NCI-H146 treated with DMSO at 0.1 percent for 48 hours (cell line): Measurements from ENCODE around the gene MARK3.
"Not testable (repeated sequence)": the region's sequence is repeated elsewhere in the genome, so short reads cannot be mapped to it uniquely, and the experiment has no call there.

Source experiments
- DNase-seq: peaks from one replicate; lab custom pipeline; 2025; ENCODE audit not compliant: unreplicated experiment; lab: John Stamatoyannopoulos, UW

The MARK3 gene

DNA sequence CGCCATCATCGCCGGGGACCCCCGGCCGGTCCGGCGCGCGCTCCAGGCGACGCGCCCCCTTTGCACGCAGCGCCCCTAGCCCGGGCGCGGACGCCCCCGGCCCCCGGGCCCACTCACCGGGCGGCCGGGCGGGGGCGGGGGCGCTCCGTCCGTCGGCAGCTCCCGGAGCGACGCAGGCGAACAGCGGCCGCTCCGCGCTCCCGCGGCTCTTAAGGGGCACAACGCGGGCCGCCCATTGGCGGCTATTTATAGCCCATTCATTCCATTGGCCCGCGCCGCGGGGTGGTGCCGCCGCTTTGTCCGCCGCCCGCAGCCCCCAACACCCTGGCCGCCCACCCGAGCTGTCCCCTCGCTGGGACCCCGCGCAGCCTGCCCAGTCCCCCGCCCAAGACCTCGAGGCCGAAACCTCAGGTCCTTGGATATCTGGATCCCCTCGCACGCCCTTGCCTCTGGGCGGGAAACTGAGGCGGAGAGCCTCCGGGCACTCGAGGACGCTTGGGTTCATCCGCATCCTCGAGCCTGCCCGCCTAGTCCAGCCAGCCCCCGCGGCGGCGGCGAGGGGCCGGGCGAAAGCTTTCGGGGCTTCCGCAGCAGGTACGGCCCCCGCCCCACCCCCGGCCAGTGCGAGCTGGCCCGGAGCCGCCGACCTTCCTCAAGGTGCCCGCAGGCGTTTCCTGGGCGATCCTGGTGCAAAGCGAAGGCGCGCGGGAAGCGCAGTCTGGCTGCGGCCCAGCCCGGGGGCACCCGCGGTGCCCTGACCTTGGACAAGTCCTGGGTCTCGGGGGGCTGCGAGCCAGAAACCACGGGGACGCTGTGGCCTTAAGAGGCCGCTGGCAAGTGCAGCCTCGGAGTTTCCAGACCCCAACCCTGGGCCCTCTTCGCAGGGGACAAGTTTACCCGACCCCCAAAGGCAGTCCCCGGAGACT lies 137.7 kb downstream of the MARK3 start, which contains the start of gene CKB:
TSS of gene CKB (minus strand) at position 182 of the 926 bp plus-strand sequence. CDS start 337 bp downstream, outside the sequence.
- DNase-seq = peak; percentile 84

DNA sequence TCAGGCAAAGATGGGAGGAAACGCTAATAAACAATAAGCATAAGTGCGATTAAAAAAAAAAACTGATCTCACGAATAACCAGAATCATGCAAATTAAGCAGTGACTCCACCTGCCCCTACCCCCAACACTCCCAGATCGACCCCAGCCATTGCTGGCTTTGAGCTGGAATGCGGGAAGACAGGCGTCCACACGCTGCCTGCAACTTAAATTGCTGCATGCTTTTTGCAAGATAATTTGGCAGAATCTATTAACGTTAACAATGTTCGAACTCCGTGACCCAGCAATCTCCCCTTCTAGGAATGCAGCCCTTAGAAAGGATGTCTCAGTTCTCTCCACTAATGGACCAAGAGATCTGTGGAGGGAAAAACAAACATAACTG lies 138.3 kb downstream of the MARK3 start:
- no peak for DNase-seq

DNA sequence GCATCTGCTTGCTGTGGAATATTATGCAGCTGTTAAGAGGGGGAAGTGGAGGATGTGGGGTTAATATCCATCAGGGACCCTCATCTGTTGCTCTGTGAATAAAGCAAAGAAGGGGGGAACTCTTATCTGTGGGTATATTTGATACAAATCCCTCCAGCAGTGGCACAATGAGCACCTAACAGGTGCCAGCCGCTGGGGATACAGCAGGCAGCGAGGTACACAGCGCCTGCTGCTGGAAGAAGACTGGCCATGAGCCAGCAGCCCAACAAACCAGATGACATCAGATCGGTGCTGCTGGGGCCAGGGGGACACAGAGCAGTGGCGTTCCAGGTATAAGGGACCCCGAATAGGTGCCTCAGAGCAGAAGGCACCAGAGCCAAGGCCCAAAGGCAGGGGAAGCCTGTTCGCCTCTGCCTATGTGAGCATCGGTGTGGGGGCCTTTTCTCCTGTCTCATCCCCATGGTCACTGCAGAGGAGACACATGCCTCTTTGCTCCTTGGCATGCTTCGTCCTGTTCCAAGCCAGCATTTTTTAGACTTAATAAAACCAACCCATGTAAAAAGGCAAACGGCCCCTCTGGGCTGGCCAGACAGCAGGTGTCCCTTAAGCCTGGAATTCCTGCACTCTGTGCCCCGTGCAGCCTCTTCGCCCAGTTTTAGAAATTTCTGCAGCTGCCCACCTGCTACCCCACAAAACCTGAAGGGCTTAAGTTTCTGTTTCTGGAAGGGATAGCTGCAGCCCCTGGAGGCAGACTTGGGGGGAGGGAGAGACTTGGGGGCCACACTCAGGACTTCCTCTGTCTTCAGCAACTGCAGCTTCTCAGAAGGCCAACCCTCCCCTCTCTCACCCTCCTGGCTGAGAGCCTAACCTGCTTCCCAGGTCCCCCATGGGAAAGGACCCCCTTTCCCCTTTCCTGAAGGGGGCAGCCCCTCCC lies 139.1 kb downstream of the MARK3 start:
- DNase-seq = no peak

DNA sequence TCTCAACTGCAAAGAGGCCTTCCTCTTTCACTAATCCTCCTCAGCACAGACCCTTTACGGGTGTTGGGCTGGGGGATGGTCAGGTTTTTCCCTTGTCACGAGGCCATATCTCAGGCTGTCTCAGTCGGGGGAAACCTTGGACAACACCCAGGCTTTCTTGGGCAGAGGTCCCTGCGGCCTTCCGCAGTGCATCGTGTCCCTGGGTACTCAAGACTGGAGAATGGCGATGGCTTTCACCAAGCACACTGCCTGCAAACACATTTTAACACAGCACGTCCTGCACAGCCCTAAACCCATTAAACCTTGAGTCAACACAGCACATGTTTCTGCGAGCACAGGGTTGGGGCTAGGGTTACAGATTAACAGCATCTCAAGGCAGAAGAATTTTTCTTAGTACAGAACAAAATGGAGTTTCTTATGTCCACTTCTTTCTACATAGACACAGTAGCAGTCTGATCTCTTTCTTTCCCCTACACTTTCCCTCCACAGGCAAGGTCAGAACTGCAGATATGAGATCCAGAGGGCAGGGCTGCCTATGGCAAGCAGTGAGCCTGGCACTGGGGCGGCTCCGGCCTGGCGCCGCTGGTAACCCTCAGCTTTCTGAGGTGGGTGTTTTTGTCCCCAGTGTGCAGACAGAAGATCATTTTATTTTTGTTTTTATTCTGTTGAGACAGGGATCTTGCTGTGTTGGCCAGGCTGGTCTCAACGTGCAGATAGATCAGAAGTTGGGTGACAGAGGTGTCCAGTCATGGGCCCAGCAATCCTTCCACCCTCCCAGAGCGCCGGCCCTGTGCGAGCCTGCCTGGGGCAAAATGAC lies 140.4 kb downstream of the MARK3 start:
- DNase-seq = not testable (repeated sequence)

DNA sequence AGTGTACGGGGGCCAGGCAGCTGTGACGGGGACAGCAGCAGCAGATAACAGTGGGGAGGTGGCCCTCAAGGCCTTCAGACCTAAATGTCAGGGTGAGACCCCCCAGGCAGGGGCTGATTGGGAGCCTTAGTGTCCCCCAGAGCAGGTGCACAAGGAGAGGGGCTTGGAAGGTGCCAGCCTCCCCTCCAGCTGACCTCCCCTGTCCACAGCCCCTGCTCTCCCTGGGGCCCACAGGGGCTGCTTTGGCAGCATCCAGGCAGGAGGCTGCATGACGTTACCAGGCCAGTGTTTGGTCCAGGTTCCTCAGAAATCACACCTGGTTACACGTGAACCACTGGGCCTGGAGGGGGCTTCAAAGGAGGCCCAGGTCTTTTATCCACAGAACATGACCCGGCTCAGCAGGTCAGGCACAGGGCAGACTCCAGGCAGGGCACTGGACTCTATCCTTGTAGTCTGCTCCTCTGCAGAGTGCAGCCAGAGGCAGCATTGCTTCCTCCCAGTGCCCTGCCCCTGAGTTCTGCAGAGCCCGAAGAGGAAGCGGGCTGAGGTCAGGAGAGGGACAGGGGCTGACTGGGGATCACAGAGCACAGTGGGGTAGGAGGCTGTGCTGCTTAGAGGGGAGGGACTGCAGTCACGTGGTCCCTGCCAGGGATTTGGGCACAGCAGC lies 141.2 kb downstream of the MARK3 start:
- DNase-seq = no peak

- no peak for DNase-seq
Measured at GRCh38 chr14:103526914-103527248, 141.7 kb downstream of the MARK3 start.

DNA sequence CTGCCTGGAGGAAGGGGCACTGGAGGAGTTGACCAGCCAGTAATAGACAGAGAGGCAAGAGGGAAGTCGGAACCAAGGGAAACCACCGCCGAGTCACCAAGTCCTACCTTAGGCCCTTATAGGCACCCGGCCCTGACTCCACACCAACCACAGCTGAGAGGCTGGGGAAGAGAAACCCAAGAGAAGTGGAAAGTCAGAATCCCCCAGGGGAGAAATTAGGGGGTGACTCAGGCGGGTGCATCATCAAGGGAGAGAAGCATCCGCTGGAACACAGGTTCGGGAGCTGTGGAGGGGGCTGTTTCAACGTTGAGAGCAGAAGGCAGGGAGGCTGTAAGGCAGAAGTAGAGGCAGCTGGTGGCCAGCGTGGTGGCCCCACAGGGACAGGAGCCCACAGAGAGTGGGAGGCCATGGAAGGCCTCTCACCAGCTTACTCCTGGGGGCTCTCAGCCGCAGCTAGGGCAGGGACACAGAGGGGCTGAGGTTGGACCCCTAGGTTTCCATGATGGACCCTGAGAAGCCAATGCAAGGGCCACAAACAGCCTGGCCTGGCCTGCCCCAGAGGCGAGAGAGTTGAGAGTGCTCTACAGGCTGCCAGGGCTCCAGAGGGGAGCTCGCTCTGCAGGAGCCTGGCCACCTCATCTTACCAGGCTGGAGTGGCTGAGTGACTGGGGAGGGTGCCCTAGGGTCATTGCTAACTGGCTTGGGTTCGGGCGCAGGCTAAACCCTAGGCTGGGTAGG lies 142.4 kb downstream of the MARK3 start:
- DNase-seq = no peak

GRCh38 chr14:103528146-103528586 lies 143.0 kb downstream of the MARK3 start:
- DNase-seq = peak; percentile 23

GRCh38 chr14:103528587-103529382 lies 143.6 kb downstream of the MARK3 start, which contains the start of gene TRMT61A:
Gene TRMT61A (plus strand): TSS chr14:103529196. CDS start chr14:103529979, 783 bp downstream.
- peak; percentile 96 for DNase-seq

GRCh38 chr14:103529383-103530365 lies 144.5 kb downstream of the MARK3 start:
- no peak for DNase-seq

DNA sequence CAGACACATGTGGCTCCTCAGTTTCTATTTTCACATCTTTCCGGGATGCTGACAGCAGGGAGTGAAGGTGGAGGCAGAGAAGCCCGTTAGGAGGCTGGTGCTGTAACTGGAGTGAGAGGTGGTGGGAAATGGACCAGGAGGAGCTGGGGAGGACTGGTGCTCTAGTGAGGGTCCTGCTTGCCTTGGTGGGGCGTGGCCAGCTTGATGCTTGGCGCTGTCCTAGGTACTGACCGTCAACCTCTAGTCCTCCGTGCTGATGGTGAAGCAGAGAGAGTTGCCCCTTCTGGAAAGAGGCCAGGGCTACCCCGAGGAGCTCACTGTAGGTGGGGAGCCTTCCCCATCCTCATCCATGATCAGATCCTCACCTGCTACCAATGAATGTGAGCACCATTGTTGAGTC lies 145.2 kb downstream of the MARK3 start:
- DNase-seq = no peak

DNA sequence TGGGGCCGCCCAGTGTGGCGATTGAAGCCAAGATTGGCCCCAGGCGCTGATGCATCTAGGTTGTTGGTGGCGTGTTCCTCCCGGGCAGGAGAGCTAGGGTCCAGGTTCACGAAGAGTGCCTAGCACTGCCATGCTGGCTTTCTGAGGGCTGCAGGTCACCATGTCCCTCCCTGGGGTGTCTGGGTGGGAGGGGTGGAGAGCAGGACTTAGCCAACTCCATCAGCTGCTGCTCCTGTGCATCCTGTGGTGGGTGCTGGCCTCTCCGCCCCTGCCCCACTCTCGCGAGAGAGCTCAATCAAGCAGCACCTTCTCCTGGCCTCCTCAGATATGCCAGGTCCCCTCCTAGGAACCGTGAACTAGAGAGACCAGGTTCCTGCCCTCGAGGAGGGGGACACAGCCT lies 145.6 kb downstream of the MARK3 start:
- DNase-seq = no peak

- DNase-seq = no peak
Measured at GRCh38 chr14:103531421-103532215, 146.4 kb downstream of the MARK3 start.

DNA sequence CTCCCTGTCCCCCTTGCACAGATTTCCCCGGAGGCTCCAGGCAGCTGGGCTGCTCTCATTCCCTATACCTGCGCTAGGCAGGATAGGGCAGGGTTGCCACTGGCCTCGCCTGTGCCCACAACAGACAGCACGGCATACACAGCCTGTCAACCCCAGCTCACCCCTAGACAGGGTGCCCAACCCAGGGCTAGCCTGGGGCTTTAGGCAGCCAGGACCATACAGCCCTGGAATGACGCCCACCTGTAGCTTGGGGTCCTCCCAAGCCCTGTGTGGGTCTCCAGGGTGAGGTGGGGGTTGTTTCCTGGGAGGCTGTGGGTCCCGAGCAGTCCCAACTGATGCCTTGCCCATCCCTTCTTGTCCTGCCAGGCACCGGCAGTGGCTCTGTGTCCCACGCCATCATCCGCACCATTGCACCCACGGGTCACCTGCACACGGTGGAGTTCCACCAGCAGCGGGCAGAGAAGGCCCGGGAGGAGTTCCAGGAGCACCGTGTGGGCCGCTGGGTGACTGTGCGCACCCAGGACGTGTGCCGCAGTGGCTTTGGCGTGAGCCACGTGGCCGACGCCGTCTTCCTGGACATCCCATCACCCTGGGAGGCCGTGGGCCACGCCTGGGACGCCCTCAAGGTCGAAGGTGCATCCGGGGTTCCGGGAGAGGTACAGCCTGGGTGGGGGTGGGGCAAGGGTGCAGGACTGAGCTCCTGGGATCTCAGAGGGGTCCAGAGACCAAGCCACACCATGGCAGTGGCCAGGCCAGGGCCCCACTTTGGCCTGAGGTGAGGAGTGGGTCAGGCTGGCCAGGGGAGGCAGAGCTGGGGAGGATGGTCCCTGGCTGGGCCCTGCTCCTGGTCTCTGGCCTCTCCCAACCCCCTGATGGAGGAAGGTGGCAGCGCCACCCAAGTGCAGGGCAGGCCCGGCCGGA lies 147.3 kb downstream of the MARK3 start:
- no peak for DNase-seq

DNA sequence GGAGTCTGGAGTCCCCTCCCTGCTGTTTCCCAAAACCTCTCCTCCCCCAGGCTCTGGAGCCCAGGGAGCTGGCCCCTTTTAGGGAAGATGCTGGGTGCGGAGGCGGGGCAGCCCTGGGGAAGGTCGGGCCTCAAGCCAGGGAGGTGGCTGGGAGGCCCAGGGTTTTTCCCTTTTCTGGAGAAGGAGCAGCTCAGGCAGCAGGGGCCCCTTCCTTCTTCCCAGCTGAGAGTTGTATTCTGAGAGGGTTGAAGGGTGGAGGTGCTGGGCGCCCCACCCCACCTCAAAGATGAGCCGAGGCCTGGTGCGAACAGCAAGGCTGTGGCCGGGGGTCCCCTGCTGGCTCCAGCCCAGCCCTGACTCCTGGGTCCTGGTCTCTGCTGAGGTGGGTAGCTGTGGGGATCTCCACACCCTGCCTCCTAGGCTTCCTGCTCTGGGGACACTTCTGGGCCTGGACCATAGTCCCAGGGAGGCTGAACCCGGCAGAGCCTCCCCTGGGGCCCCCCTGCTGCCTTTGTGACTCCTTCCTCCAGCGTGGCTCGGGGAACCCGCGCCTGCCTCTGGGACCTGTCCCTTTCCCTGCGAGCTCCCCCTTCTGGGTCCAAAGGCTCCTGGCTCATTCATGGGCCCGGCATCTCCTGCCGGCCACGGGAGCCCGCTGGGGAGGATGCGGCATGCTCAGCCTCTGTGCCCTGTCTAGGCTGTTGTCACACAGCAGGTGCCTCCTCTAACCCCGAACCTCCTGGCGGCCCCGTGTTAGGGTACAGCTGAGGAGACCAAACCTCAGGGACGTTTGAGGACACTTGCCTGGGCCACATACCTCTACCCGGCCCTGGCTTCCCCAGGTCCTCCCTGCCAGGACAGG lies 148.2 kb downstream of the MARK3 start:
- no peak for DNase-seq
